GM19324 (cell line): ENCODE data around the gene ANP32D.
"Not testable (repeated sequence)": the region's sequence is repeated elsewhere in the genome, so short reads cannot be mapped to it uniquely, and the experiment has no call there.

ENCODE experiments used
- ATAC-seq: cut with Tn5 transposase; IDR thresholded peaks from one replicate; pipeline ENCODE4 v1.9.1; 2021; ENCODE audit warnings: mild to moderate bottlenecking, moderate library complexity; ENCODE audit not compliant: unreplicated experiment, low FRiP score

ANP32D gene

GRCh38 chr12:48472259-48472658 is at the start of gene ANP32D:
Gene ANP32D, plus strand, starts transcription at chr12:48472559. Its CDS starts 106 bp downstream, at chr12:48472665.
- no peak for ATAC-seq

- ATAC-seq = no peak
Measured at GRCh38 chr12:48423171-48423570, 49.2 kb upstream of the ANP32D start.

GRCh38 chr12:48424644-48425043 is 47.7 kb upstream of the ANP32D start:
- no peak for ATAC-seq

- ATAC-seq = not testable (repeated sequence)
Measured at GRCh38 chr12:48434016-48434415, 38.3 kb upstream of the ANP32D start.

GRCh38 chr12:48441069-48441468 is 31.3 kb upstream of the ANP32D start:
- ATAC-seq = no peak

GRCh38 chr12:48442179-48442847 is 30.0 kb upstream of the ANP32D start:
- no peak for ATAC-seq

GRCh38 chr12:48445538-48445937 is 26.8 kb upstream of the ANP32D start:
- no peak for ATAC-seq

- ATAC-seq = no peak
Measured at GRCh38 chr12:48446161-48446776, 26.1 kb upstream of the ANP32D start.

GRCh38 chr12:48447755-48448154 is 24.6 kb upstream of the ANP32D start:
- no peak for ATAC-seq

- no peak for ATAC-seq
Measured at GRCh38 chr12:48451372-48451771, 21.0 kb upstream of the ANP32D start.

GRCh38 chr12:48452961-48453360 is 19.4 kb upstream of the ANP32D start:
- not testable (repeated sequence) for ATAC-seq

- no peak for ATAC-seq
Measured at GRCh38 chr12:48454667-48455066, 17.7 kb upstream of the ANP32D start.

- no peak for ATAC-seq
Measured at GRCh38 chr12:48455116-48455515, 17.2 kb upstream of the ANP32D start.

- no peak for ATAC-seq
Measured at GRCh38 chr12:48459259-48459658, 13.1 kb upstream of the ANP32D start.

- not testable (repeated sequence) for ATAC-seq
Measured at GRCh38 chr12:48469027-48469426, 3.3 kb upstream of the ANP32D start.

GRCh38 chr12:48473061-48473460 is 702 bp downstream of the ANP32D start:
- no peak for ATAC-seq

- not testable (repeated sequence) for ATAC-seq
Measured at GRCh38 chr12:48474497-48474896, 2.1 kb downstream of the ANP32D start.

- no peak for ATAC-seq
Measured at GRCh38 chr12:48482198-48482597, 9.8 kb downstream of the ANP32D start, which contains the start of gene C12orf54. Gene C12orf54, plus strand, starts transcription at chr12:48482498. Its CDS starts 799 bp downstream, at chr12:48483297.

GRCh38 chr12:48482930-48483329 is 10.6 kb downstream of the ANP32D start:
- ATAC-seq = no peak

- no peak for ATAC-seq
Measured at GRCh38 chr12:48486261-48486660, 13.9 kb downstream of the ANP32D start.

GRCh38 chr12:48486679-48487078 is 14.3 kb downstream of the ANP32D start:
- ATAC-seq = no peak

GRCh38 chr12:48489012-48489411 is 16.7 kb downstream of the ANP32D start:
- peak; percentile 62 for ATAC-seq
